GM18868 (cell line): ENCODE results near the gene LRRK1.

Experiments
- ATAC-seq: cut with Tn5 transposase; IDR thresholded peaks from one replicate; pipeline ENCODE4 v1.9.1; 2021; ENCODE audit warnings: mild to moderate bottlenecking, moderate library complexity; ENCODE audit not compliant: unreplicated experiment

Gene LRRK1

GRCh38 chr15:101001056-101001455, 81.9 kb downstream of the LRRK1 start:
- no peak for ATAC-seq

- no peak for ATAC-seq
Observed at GRCh38 chr15:101001796-101002195, 82.6 kb downstream of the LRRK1 start.

- ATAC-seq = no peak
Observed at GRCh38 chr15:101003081-101003480, 83.9 kb downstream of the LRRK1 start.

GRCh38 chr15:101003706-101004105, 84.5 kb downstream of the LRRK1 start:
- no peak for ATAC-seq

GRCh38 chr15:101004500-101004899, 85.3 kb downstream of the LRRK1 start:
- ATAC-seq = no peak

- no peak for ATAC-seq
Observed at GRCh38 chr15:101004986-101005747, 86.0 kb downstream of the LRRK1 start.

GRCh38 chr15:101006931-101007691, 88.0 kb downstream of the LRRK1 start:
- ATAC-seq = no peak

GRCh38 chr15:101008158-101009139, 89.3 kb downstream of the LRRK1 start:
- ATAC-seq = peak; percentile 86

GRCh38 chr15:101009176-101009575, 90.0 kb downstream of the LRRK1 start:
- ATAC-seq = no peak

- no peak for ATAC-seq
Observed at GRCh38 chr15:101010781-101011180, 91.6 kb downstream of the LRRK1 start.

GRCh38 chr15:101012326-101013200, 93.4 kb downstream of the LRRK1 start:
- ATAC-seq = no peak

- ATAC-seq = no peak
Observed at GRCh38 chr15:101013201-101013550, 94.0 kb downstream of the LRRK1 start.

GRCh38 chr15:101013769-101014675, 94.9 kb downstream of the LRRK1 start:
- no peak for ATAC-seq

GRCh38 chr15:101014921-101015841, 96.0 kb downstream of the LRRK1 start:
- peak; percentile 48 for ATAC-seq

- ATAC-seq = no peak
Observed at GRCh38 chr15:101016581-101016980, 97.4 kb downstream of the LRRK1 start.

- no peak for ATAC-seq
Observed at GRCh38 chr15:101017093-101017754, 98.1 kb downstream of the LRRK1 start.

- ATAC-seq = no peak
Observed at GRCh38 chr15:101018016-101018415, 98.9 kb downstream of the LRRK1 start.

- ATAC-seq = no peak
Observed at GRCh38 chr15:101018450-101018849, 99.3 kb downstream of the LRRK1 start.
